GM12878 (cell line): Measurements from ENCODE around the gene HSPA1A. TPM values are rescaled to one million over a fixed set of nuclear protein-coding genes. Genes with fewer than 3 reads are reported as not detected.

ENCODE experiments used
- BACH1 ChIP-seq: fragments of 450-650 bp; IDR thresholded peaks from 2 replicates; pipeline ENCODE4 v1.6.1; 2017; ENCODE audit warnings: mild to moderate bottlenecking, borderline replicate concordance
- CHD2 ChIP-seq: IDR thresholded peaks from 2 replicates; pipeline ENCODE4 v1.6.1; 2011; ENCODE audit warnings: low read depth, low read length, improper control_type of control experiment, borderline replicate concordance
- HDAC6 ChIP-seq: fragments of 200-600 bp; sonication (generic); IDR thresholded peaks from one replicate; pipeline ENCODE4 v1.8.0; 2017; ENCODE audit warnings: antibody characterized with exemption; ENCODE audit not compliant: unreplicated experiment
- JUNB ChIP-seq: IDR thresholded peaks from 2 replicates; pipeline ENCODE4 v1.6.1; 2016; ENCODE audit warnings: antibody characterized with exemption, mild to moderate bottlenecking
- KAT2A ChIP-seq: conservative IDR thresholded peaks from 2 replicates; pipeline ENCODE4 v1.6.1; 2011; ENCODE audit warnings: low read depth, low read length; ENCODE audit not compliant: control insufficient read depth
- KLF5 ChIP-seq: fragments of 450-650 bp; IDR thresholded peaks from 2 replicates; pipeline ENCODE4 v1.6.1; 2014; ENCODE audit warnings: mild to moderate bottlenecking; ENCODE audit not compliant: partially characterized antibody
- MEF2B ChIP-seq: fragments of 450-650 bp; IDR thresholded peaks from 2 replicates; pipeline ENCODE4 v1.6.1; 2018; ENCODE audit warnings: mild to moderate bottlenecking, moderate library complexity; ENCODE audit not compliant: partially characterized antibody, poor library complexity, severe bottlenecking
- MYB ChIP-seq: fragments of 150-350 bp; IDR thresholded peaks from 2 replicates; pipeline ENCODE4 v1.6.1; 2014; ENCODE audit warnings: mild to moderate bottlenecking, low read depth, low read length, borderline replicate concordance
- NFIC ChIP-seq: IDR thresholded peaks from 2 replicates; pipeline ENCODE4 v1.6.1; 2012; ENCODE audit warnings: low read depth, mild to moderate bottlenecking, inconsistent platforms, low read length, moderate library complexity
- NR2F1 ChIP-seq: fragments of 450-650 bp; conservative IDR thresholded peaks from 2 replicates; pipeline ENCODE4 v1.6.1; 2017; ENCODE audit warnings: mild to moderate bottlenecking
- POLR2AphosphoS2 ChIP-seq: IDR thresholded peaks from 2 replicates; pipeline ENCODE4 v1.6.1; 2011; ENCODE audit warnings: low read depth, mild to moderate bottlenecking, low read length, improper control_type of control experiment, moderate library complexity
- RAD51 ChIP-seq: fragments of 450-650 bp; IDR thresholded peaks from 2 replicates; pipeline ENCODE4 v1.6.1; 2016; ENCODE audit warnings: moderate library complexity, mild to moderate bottlenecking, inconsistent platforms
- RELA ChIP-seq: fragments of 450-650 bp; IDR thresholded peaks from 2 replicates; pipeline ENCODE4 v1.8.0; 2014; ENCODE audit warnings: borderline replicate concordance; ENCODE audit not compliant: partially characterized antibody
- RUNX3 ChIP-seq: IDR thresholded peaks from 2 replicates; pipeline ENCODE4 v1.6.1; 2012; ENCODE audit warnings: low read length, inconsistent platforms
- ZBTB11 ChIP-seq: fragments of 450-650 bp; formaldehyde crosslinking; IDR thresholded peaks from 2 replicates; pipeline ENCODE4 v1.5.0; 2022; ENCODE audit warnings: mild to moderate bottlenecking, missing genetic modification characterization
- ZNF274 ChIP-seq: IDR thresholded peaks from one replicate; pipeline ENCODE4 v1.8.0; 2011; ENCODE audit not compliant: insufficient read length, insufficient read depth
- polyA plus RNA-seq, 11 experiments: library from polyadenylated mRNA; depleted of rRNA in 4 of 11; unstranded in 6 of 11; stranded (reverse) in 5 of 11; fragments of >200 nt; fragmentation: Nextera tagmentation in 4 of 11; fragmentation: Illumina TruSeq in 1 of 11; extraction: Ambion mirVana in 4 of 11; extraction: Trizol in 1 of 11; gene quantifications; 1 replicate in 1 of 11; 2 replicates in 10 of 11; pipeline versions ENCODE4 v1.2.1 to v1.2.3, GENCODE V29; 2011 to 2016; ENCODE audit warnings: inconsistent platforms in 2 of 11, missing spikeins in 2 of 11, low read depth in 1 of 11
- total RNA-seq, 4 experiments: library from RNA; depleted of rRNA in 3 of 4; stranded (reverse); fragments of >200 nt in 3 of 4; fragmentation: Illumina TruSeq in 1 of 4; extraction: Trizol in 1 of 4; gene quantifications; 2 replicates each; pipeline versions ENCODE4 v1.2.1 to v1.2.3, GENCODE V29; 2013 to 2021
- TF ChIP-seq, protein P1 (sequence below): fragments of 450-650 bp; IDR thresholded peaks from 2 replicates; pipeline ENCODE4 v1.6.1; 2017; ENCODE audit warnings: mild to moderate bottlenecking, moderate library complexity
- TF ChIP-seq, protein P2 (sequence below), 3 experiments: IDR thresholded peaks in 2 of 3; conservative IDR thresholded peaks in 1 of 3; 2 replicates each; pipeline ENCODE4 v1.5.1; 2011; ENCODE audit warnings: low read depth in 3 of 3, low read length in 3 of 3, mild to moderate bottlenecking in 3 of 3, control low read depth in 2 of 3, moderate library complexity in 2 of 3, inconsistent platforms in 1 of 3, mixed read lengths in 1 of 3; ENCODE audit not compliant: control insufficient read depth in 2 of 3, insufficient read depth in 1 of 3; ENCODE audit errors: extremely low read depth in 1 of 3

Gene HSPA1A
- total and polyA plus RNA-seq, 10 of the 15 experiments (the other 5 are each of a cell fraction or from before 2014, with no cell fraction given): 0.29 to 51.8 (median 17.5) TPM

- no peak for TF ChIP-seq ZBTB11 (CRISPR knock-in tag)
- peak; percentile 48 for TF ChIP-seq MEF2B
- peak; percentile 77 for TF ChIP-seq HDAC6
- TF ChIP-seq, protein P1, sequence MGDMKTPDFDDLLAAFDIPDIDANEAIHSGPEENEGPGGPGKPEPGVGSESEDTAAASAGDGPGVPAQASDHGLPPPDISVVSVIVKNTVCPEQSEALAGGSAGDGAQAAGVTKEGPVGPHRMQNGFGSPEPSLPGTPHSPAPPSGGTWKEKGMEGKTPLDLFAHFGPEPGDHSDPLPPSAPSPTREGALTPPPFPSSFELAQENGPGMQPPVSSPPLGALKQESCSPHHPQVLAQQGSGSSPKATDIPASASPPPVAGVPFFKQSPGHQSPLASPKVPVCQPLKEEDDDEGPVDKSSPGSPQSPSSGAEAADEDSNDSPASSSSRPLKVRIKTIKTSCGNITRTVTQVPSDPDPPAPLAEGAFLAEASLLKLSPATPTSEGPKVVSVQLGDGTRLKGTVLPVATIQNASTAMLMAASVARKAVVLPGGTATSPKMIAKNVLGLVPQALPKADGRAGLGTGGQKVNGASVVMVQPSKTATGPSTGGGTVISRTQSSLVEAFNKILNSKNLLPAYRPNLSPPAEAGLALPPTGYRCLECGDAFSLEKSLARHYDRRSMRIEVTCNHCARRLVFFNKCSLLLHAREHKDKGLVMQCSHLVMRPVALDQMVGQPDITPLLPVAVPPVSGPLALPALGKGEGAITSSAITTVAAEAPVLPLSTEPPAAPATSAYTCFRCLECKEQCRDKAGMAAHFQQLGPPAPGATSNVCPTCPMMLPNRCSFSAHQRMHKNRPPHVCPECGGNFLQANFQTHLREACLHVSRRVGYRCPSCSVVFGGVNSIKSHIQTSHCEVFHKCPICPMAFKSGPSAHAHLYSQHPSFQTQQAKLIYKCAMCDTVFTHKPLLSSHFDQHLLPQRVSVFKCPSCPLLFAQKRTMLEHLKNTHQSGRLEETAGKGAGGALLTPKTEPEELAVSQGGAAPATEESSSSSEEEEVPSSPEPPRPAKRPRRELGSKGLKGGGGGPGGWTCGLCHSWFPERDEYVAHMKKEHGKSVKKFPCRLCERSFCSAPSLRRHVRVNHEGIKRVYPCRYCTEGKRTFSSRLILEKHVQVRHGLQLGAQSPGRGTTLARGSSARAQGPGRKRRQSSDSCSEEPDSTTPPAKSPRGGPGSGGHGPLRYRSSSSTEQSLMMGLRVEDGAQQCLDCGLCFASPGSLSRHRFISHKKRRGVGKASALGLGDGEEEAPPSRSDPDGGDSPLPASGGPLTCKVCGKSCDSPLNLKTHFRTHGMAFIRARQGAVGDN: peak; percentile 96
- peak; percentile 93 for TF ChIP-seq POLR2AphosphoS2
- TF ChIP-seq KLF5: peak; percentile 54
- peak; percentile 29 for TF ChIP-seq RELA
- TF ChIP-seq ZNF274: no peak
- TF ChIP-seq RAD51: no peak
- no peak for TF ChIP-seq CHD2
- TF ChIP-seq JUNB: no peak
- TF ChIP-seq MYB: peak; percentile 97
- TF ChIP-seq BACH1: peak; percentile 71
- TF ChIP-seq, protein P2, sequence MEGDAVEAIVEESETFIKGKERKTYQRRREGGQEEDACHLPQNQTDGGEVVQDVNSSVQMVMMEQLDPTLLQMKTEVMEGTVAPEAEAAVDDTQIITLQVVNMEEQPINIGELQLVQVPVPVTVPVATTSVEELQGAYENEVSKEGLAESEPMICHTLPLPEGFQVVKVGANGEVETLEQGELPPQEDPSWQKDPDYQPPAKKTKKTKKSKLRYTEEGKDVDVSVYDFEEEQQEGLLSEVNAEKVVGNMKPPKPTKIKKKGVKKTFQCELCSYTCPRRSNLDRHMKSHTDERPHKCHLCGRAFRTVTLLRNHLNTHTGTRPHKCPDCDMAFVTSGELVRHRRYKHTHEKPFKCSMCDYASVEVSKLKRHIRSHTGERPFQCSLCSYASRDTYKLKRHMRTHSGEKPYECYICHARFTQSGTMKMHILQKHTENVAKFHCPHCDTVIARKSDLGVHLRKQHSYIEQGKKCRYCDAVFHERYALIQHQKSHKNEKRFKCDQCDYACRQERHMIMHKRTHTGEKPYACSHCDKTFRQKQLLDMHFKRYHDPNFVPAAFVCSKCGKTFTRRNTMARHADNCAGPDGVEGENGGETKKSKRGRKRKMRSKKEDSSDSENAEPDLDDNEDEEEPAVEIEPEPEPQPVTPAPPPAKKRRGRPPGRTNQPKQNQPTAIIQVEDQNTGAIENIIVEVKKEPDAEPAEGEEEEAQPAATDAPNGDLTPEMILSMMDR (IDR thresholded peaks at IDR 0.05 in 2 of 3, conservative IDR thresholded peaks at IDR 0.05 in 1 of 3; ENCODE audit: control insufficient read depth in 2 of 3, extremely low read depth in 1 of 3, insufficient read depth in 1 of 3, low read depth in 3 of 3, low read length in 3 of 3): no peak
- TF ChIP-seq NFIC: no peak; the same call in 1 of the 2 replicates
- no peak for TF ChIP-seq KAT2A
- TF ChIP-seq RUNX3: peak; percentile 54
- TF ChIP-seq NR2F1: peak; percentile 69
Measured at GRCh38 chr6:31834367-31835250, 19.3 kb downstream of the HSPA1A start (continued).
